GM21526 (cell line): Measurements from ENCODE around the gene STK32A.

Experiments
- ATAC-seq: cut with Tn5 transposase; IDR thresholded peaks from one replicate; pipeline ENCODE4 v1.9.1; 2021; ENCODE audit warnings: moderate library complexity; ENCODE audit not compliant: unreplicated experiment, low FRiP score

Gene STK32A

GRCh38 chr5:147245381-147246165 is 10.7 kb downstream of the STK32A start:
- no peak for ATAC-seq

DNA sequence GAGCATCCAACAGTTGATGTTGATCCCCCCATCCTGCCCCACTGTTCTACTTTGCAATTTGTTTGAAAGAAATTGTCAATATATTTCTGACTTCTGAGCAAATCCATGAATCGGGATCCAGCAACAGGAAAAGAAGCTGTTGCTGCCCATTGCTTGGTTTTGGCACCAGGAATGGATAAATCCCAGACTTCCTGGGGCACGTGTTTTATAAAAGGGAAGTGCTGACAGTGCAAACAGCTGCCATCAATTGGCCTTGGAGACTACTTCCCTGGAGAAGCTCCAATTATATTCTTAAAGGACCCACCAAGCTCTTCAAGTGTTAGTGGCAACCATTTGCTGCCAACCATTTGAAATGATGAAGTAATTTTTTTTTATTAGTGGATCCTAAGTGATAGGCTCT is 13.7 kb downstream of the STK32A start:
- ATAC-seq: no peak

GRCh38 chr5:147259837-147260236 is 25.0 kb downstream of the STK32A start:
- ATAC-seq: no peak

DNA sequence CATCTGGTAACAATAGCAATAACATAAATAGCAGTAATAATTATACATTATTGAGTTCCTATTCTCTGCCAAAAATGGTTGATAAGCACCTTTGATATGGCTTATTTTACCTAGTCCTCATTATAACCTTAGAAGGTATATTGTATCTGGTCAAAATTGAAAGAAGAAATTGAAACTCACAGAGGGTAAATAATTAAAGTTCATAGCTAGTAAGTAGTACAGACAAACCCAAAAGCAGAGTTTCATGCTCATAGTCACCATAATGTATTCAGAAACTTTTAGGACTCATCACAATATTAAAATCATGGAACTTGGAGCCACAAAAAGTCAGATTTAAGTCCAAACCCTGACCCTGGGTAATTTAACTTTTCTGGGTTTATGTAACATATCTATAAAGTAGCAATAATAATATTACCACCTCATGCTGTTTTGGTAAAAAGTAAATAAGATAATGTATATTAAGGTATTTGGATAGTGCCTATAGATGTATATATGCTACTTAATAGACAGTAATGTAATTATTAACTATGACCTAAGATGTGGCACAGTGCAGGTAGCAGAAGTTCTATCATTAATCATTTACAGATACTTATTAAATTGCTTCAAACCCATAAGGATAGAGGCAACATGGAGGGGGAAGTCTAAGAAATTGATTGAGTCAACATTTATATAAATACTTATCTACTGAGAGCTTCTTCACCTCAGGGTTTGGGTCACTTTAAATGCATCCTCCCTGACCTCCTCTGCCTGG is 32.4 kb downstream of the STK32A start:
- ATAC-seq: no peak

GRCh38 chr5:147276497-147276896 is 41.7 kb downstream of the STK32A start:
- ATAC-seq: no peak

DNA sequence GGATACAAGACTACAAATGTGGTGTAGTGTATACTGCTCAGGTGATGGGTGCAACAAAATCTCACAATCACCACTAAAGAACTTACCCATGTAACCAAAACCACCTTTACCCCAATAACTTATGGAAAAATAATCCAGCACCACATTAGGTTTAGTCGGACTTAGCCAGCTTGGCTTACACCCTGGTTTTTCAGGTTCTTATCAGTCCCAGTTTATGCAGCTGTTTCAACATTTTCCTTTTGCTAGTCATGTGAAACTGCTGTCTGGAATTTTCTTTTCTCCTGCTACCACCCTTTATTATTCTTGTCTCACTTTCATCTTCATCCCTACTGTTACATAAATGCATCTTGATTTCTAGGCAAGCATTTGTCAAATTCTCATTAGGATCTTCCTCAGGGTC is 51.5 kb downstream of the STK32A start:
- no peak for ATAC-seq

DNA sequence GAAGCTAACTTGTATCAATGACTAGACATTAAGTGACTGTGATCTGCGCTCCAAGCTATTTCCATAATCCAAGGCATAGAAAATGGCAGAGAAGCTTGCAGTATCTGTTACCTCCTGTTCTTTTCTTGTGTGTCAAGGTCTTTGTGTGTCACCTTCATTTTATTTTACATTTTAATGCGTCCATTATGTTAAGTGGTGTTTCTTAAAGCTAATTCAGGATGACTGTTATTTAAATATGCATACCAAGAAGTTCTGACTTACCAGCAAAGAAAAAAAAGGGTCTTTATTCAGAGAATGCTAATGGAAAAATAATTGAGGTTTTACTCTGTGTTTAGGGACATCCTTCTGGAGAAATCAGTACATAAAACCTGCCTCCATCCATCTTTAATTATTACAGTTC is 52.3 kb downstream of the STK32A start:
- ATAC-seq: no peak

DNA sequence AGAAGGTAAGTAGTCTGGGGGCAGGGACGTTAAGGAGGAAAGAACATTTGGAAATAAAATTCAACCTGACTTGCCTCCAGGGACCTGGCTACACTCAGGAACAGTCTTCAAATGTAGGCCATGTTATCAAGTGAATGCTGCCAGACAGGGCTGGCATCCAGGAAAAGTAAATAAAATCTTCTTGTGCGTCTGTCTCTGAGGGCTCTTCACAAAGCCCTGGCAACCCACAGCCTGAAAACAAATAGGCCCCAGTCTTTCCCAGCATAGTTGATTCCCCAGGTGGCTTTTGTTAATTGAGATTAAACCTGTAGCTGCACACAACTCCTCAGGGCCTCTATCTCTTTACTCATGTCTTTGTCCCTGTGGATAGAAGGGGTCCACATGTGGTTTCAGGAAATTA is 55.4 kb downstream of the STK32A start:
- no peak for ATAC-seq

- no peak for ATAC-seq
Observed at GRCh38 chr5:147303251-147303650, 68.4 kb downstream of the STK32A start.

GRCh38 chr5:147303976-147304375 is 69.2 kb downstream of the STK32A start:
- ATAC-seq: no peak

DNA sequence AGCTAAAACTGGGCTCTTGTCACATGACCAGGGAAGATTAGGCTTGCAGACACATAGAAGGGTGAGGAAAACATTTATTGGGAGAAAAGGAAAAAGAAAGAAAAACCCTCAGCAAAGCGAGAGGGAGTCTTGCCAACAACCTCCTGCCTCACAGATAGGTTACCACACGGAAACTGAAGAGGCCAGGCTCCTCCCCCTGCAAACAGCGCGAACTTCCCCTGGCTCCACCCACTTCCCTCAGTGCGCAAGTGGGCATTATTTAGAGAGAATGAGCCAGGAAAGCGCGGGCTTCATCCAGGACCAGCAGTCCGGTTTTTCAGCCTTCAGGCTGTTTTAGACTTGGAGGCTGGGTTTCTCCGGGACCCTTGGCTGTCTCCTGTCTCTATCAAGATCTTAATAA is 70.3 kb downstream of the STK32A start:
- ATAC-seq: no peak

DNA sequence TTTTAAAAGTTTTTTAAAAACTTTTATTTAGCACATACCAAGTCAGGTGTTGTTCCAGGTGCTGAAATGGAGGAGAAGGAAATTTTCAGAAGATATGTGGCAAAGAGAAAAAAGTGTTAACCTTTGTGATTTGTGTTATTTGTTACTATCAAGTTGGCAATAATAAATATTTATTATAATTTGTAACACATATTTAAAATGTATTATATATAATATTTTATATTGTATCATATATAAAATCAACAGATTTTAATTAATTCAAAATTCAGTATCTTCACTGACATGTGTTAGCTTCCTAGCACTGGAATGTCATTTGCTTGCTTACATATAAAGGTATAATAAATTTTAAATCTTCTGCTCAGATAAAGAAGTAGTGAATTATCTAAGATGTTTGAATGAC is 71.5 kb downstream of the STK32A start:
- no peak for ATAC-seq

DNA sequence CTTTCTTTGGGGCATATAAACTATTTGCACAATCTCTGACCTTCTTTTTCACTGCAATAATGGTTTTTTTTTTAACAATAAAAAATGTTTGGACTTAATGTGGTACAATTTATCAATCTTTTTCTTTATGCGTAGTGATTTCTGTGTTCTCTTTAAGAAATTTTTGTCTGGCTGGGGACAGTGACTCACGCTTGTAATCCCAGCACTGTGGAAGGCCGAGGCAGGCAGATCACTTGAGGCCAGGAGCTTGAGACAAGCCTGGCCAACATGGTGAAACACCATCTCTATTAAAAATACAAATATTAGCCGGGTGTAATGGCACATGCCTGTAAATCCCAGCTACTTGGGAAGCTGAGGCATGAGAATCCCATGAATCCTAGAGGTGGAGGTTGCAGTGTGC is 72.3 kb downstream of the STK32A start:
- no peak for ATAC-seq

GRCh38 chr5:147309621-147310020 is 74.8 kb downstream of the STK32A start:
- no peak for ATAC-seq

- ATAC-seq: no peak
Observed at GRCh38 chr5:147310059-147310704, 75.4 kb downstream of the STK32A start.

GRCh38 chr5:147317978-147318684 is 83.3 kb downstream of the STK32A start:
- ATAC-seq: no peak

GRCh38 chr5:147321569-147321968 is 86.7 kb downstream of the STK32A start:
- no peak for ATAC-seq

- no peak for ATAC-seq
Observed at GRCh38 chr5:147327421-147327820, 92.6 kb downstream of the STK32A start.

DNA sequence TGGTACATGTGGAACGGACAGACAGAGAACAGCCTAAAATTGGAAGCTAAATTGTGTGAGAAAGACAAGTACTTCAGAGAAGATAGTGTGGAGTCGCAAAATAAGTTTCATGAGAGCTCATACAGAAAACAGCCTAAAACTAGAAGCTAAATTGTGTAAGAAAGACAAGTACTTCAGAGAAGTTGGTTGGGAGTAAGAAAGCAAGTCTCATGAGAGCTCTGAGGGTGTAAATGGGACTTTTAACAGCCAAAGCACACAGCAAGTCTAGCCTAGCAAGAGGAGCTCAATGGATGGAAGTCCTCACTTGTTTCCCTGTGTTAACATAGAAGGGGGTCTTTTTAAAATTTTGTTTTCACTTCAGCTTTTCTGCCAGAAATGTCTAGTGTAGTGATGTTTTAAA is 93.1 kb downstream of the STK32A start:
- no peak for ATAC-seq

DNA sequence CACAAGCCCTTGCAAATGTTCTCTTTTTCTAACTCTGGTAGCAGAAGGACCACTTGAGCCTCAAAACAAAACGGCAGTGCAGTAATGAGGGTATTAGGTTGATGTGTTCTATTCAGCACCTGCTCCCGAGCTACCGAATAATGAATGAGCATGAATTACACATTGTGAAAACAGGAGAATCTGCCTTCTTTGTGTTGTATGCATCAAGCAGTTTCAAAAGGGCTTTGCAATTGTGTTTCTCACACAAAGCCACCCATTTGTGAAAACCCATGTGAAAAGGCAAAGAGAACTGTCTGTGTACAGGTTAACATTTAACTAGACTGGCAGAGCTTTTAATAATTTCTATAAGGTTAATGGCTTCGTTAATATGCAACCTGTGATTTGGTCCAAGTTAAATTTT is 97.8 kb downstream of the STK32A start:
- no peak for ATAC-seq

DNA sequence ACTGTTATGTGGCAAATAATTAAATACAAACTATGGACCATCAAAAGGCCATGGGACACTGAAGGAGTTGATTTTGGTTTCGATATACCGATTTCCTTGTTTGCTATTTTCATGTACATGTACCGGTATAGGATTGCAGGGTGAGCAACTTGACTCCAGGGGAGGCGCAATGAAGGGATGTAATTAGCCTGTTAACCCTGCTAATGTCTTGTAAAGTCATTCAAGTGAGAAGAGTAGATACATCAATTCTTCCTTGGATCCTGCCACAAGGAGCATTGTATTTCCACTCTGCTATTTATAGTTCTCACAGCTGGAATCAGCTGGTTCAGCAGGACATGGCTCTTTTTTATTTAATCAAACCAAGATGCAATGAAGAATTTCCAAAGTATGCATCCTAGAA is 102.0 kb downstream of the STK32A start:
- ATAC-seq: no peak
